SK-N-SH (cell line): ENCODE measurements around the gene FBN1.

Experiments
- CTCF ChIP-seq: fragments of 200-600 bp; sonication (generic); IDR thresholded peaks from 2 replicates; pipeline ENCODE4 v1.6.1; 2017; ENCODE audit warnings: antibody characterized with exemption, mild to moderate bottlenecking, moderate library complexity
- FOSL2 ChIP-seq: IDR thresholded peaks from 2 replicates; pipeline ENCODE4 v1.4.0; 2012; ENCODE audit warnings: low read depth, mild to moderate bottlenecking, moderate library complexity, borderline replicate concordance
- IRF3 ChIP-seq: fragments of 150-350 bp; IDR thresholded peaks from 2 replicates; pipeline ENCODE4 v1.6.1; 2016; ENCODE audit warnings: mild to moderate bottlenecking, low read depth, low read length
- POLR2AphosphoS5 ChIP-seq: IDR thresholded peaks from 2 replicates; pipeline ENCODE4 v1.6.1; 2012; ENCODE audit warnings: low read depth, low read length
- RFX5 ChIP-seq: IDR thresholded peaks from 2 replicates; pipeline ENCODE4 v1.6.1; 2012; ENCODE audit warnings: mild to moderate bottlenecking, improper control_type of control experiment, low read length
- YY1 ChIP-seq: IDR thresholded peaks from 2 replicates; pipeline ENCODE4 v1.4.0; 2012; ENCODE audit warnings: low read depth, mild to moderate bottlenecking

- TF ChIP-seq CTCF (no peak), YY1 (no peak), FOSL2 (no peak), POLR2AphosphoS5 (no peak), RFX5 (no peak), IRF3 (no peak)
These were observed 218.6 kb downstream of the FBN1 start for GRCh38 chr15:48426941-48427340.
